Astrocyte (in vitro differentiated cells and primary cell): Measurements from ENCODE around the gene ERGIC3. TPM values are rescaled to one million over a fixed set of nuclear protein-coding genes. Genes with fewer than 3 reads are reported as not detected.

Experiments used
- total RNA-seq: library from RNA; stranded (reverse); gene quantifications from 2 replicates; pipeline ENCODE4 v1.2.1, GENCODE V29; 2021

The ERGIC3 gene
- total RNA-seq, 1 donor from 2014 or later = 198 TPM

Other genes starting within 250 kb of the ERGIC3 start
- not detected in 2 replicates for gene FAM83C, start 249.7 kb upstream of the ERGIC3 start, total RNA-seq
- 44.5 and 49.0 TPM in 2 replicates for gene UQCC1, start 130.1 kb upstream of the ERGIC3 start, total RNA-seq
- 12.6 and 15.9 TPM in 2 replicates for gene GDF5, start 103.8 kb upstream of the ERGIC3 start, total RNA-seq
- gene CEP250, start 86.5 kb upstream of the ERGIC3 start, total RNA-seq = 81.2 and 107 TPM in 2 replicates
- not detected in 2 replicates for gene C20orf173, start 12.4 kb upstream of the ERGIC3 start, total RNA-seq
- 1.2 TPM in 2 replicates for gene SPAG4, start 73.8 kb downstream of the ERGIC3 start, total RNA-seq
- 194 and 200 TPM in 2 replicates for gene CPNE1, start 122.8 kb downstream of the ERGIC3 start, total RNA-seq
- gene RBM12, start 122.8 kb downstream of the ERGIC3 start, total RNA-seq = 78.1 and 88.4 TPM in 2 replicates
- gene NFS1, start 157.3 kb downstream of the ERGIC3 start, total RNA-seq = 30.3 and 33.0 TPM in 2 replicates
- gene ROMO1, start 157.3 kb downstream of the ERGIC3 start, total RNA-seq = 185 and 201 TPM in 2 replicates
- gene RBM39, start 200.2 kb downstream of the ERGIC3 start, total RNA-seq = 204 and 208 TPM in 2 replicates
- gene PHF20, start 229.9 kb downstream of the ERGIC3 start, total RNA-seq = 32.6 and 40.1 TPM in 2 replicates